ENCODE results near the gene USF2.

USF2 gene

DNA sequence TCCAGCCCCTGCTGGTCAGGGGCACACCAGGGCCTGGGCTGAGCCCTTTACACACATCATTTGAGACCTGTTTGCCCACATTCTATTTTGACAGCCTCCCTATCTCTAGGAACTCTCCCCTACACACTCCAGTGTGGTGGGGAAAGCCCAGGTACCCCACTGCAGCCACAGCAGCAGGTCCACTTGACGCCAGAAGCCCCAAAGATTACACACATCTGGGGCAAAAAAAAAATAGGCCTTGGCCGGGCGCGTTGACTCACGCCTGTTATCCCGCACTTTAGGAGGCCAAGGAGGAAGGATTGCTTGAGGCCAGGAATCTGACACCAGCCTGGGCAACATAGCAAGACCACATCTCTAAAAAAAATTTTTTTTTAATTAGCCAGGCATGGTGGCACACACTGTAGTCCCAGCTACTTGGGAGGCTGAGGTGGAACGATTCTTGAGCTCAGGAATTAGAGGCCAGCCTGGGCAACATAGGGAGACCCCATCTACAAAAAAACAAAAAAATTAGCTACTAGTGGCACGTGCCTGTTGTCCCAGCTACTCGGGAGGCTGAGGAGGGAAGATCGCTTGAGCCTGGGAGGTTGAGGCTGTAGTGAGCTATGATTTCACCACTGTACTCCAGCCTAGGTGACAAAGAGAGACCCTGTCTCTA, 42.2 kb downstream of the USF2 start:
- peaks cover 16% of the 10 kb centered on the region for H3K4me1 ChIP-seq (ENCODE audit: low read length)
- H3K4me3 ChIP-seq (ENCODE audit: low read length): no peak overlapping the region
- H3K79me2 ChIP-seq (ENCODE audit: low read length): no peaks in the 10 kb centered on the region
- H3K9me3 ChIP-seq (ENCODE audit: insufficient read depth, low read length): no peaks in the 10 kb centered on the region
- TF ChIP-seq EZH2phosphoT487 (IDR thresholded peaks at IDR 0.05; ENCODE audit: low read depth): no peak
- TF ChIP-seq, protein P1, sequence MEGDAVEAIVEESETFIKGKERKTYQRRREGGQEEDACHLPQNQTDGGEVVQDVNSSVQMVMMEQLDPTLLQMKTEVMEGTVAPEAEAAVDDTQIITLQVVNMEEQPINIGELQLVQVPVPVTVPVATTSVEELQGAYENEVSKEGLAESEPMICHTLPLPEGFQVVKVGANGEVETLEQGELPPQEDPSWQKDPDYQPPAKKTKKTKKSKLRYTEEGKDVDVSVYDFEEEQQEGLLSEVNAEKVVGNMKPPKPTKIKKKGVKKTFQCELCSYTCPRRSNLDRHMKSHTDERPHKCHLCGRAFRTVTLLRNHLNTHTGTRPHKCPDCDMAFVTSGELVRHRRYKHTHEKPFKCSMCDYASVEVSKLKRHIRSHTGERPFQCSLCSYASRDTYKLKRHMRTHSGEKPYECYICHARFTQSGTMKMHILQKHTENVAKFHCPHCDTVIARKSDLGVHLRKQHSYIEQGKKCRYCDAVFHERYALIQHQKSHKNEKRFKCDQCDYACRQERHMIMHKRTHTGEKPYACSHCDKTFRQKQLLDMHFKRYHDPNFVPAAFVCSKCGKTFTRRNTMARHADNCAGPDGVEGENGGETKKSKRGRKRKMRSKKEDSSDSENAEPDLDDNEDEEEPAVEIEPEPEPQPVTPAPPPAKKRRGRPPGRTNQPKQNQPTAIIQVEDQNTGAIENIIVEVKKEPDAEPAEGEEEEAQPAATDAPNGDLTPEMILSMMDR (IDR thresholded peaks at IDR 0.05; ENCODE audit: low read depth, low read length): no peak
- no peaks in the 10 kb centered on the region for H4K20me1 ChIP-seq (ENCODE audit: insufficient read depth, low read length)
- H3K27ac ChIP-seq (ENCODE audit: low read length): no peak overlapping the region
- no peak overlapping the region for H3K4me2 ChIP-seq (ENCODE audit: low read length)
- H3K36me3 ChIP-seq (replicated peaks; ENCODE audit: low read depth, low read length): no peaks in the 10 kb centered on the region
- H2AFZ ChIP-seq (ENCODE audit: low read depth, low read length): no peak overlapping the region
- no peak overlapping the region for H3K9ac ChIP-seq (ENCODE audit: low read length)
- H3K27me3 ChIP-seq (ENCODE audit: low read depth, low read length): 0 out of 2 replicates have a peak, but pooled peaks cover 5% of the 10 kb centered on the region

DNA sequence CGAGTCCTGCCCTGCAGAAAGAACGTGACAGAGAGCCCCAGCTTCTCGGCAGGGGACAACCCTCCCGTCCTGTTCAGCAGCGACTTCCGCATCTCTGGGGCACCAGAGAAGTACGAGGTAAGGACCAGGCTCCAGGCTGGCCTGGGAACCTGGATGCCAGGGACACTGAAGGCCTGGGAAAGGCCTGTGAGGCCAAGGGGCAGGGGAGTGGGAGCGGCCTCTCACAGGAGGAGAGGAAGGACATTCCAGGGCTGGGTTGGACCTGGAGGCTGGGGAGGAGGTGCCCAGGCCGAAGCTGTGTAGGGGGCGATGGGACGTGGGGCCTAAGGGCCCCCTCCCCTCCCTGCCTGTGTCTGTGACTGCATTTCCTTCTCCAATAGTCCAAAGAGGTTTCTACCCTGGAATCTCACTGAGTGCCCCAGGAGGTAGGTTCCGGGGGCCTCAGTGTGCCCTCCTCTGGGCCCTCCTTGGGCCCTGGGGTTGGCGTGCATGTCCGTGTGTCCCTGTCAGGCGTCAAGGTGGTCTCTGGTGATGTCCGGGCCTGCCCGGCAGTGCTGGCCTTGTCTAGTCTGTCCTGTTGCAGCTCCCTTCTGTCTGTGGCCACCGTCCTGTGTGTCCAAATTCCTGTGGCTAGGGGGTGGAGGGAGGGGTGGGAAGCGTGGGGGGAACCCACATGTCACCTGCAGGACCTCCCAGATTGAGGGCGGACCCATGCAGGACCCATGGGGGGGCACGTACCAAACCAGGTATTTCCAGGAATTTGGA, 43.3 kb downstream of the USF2 start:
- TF ChIP-seq EZH2phosphoT487 (IDR thresholded peaks at IDR 0.05; ENCODE audit: low read depth): no peak
- TF ChIP-seq, protein P1 (IDR thresholded peaks at IDR 0.05; ENCODE audit: low read depth, low read length): no peak
- Histone ChIP-seq H3K4me3 (ENCODE audit: low read length) (no peak overlapping the region), H2AFZ (ENCODE audit: low read depth, low read length) (no peak overlapping the region)

DNA sequence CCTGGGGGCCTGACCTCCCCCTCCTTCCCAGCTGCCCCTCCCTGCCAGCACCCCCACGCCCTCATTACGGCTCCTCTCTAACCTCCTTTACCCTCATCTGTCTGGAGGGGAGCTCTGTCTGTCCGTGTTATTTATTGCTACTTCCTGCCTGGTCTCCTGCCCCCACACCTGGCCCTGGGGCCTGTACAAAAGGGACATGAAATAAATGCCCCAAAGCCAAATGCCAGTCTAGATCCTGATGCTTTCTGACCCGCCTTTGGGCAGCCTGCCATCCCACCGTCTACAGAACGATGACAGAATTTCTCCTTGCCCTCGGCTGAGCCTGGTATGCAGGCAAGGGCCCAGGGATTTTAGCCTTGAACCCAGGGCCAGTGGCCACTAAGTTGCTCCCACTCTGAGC, 44.8 kb downstream of the USF2 start:
- H3K4me2 ChIP-seq (ENCODE audit: low read length): peak overlapping the region; percentile 90
- H3K27ac ChIP-seq (ENCODE audit: low read length): no peak overlapping the region
- H3K9ac ChIP-seq (ENCODE audit: low read length): peak overlapping the region; percentile 54; the same call in 1 of the 2 replicates
- no peaks in the 10 kb centered on the region for H3K9me3 ChIP-seq (ENCODE audit: insufficient read depth, low read length)
- TF ChIP-seq, protein P1 (IDR thresholded peaks at IDR 0.05; ENCODE audit: low read depth, low read length): no peak
- TF ChIP-seq EZH2phosphoT487 (IDR thresholded peaks at IDR 0.05; ENCODE audit: low read depth): no peak
- H4K20me1 ChIP-seq (ENCODE audit: insufficient read depth, low read length): no peaks in the 10 kb centered on the region
- 0 out of 2 replicates have a peak, but pooled peaks cover 5% of the 10 kb centered on the region for H3K27me3 ChIP-seq (ENCODE audit: low read depth, low read length)
- peaks cover 16% of the 10 kb centered on the region for H3K4me1 ChIP-seq (ENCODE audit: low read length)
- peak overlapping the region; percentile 62 for H3K4me3 ChIP-seq (ENCODE audit: low read length)
- no peak overlapping the region for H2AFZ ChIP-seq (ENCODE audit: low read depth, low read length)
- no peaks in the 10 kb centered on the region for H3K36me3 ChIP-seq (replicated peaks; ENCODE audit: low read depth, low read length)
- H3K79me2 ChIP-seq (ENCODE audit: low read length): no peaks in the 10 kb centered on the region

More for the DNA sequence above, 43.3 kb downstream of the USF2 start:
- Histone ChIP-seq H3K9ac (ENCODE audit: low read length) (no peak overlapping the region), H3K36me3 (replicated peaks; ENCODE audit: low read depth, low read length) (no peaks in the 10 kb centered on the region), H3K4me2 (ENCODE audit: low read length) (no peak overlapping the region), H3K27ac (ENCODE audit: low read length) (no peak overlapping the region), H3K27me3 (ENCODE audit: low read depth, low read length) (0 out of 2 replicates have a peak, but pooled peaks cover 5% of the 10 kb centered on the region), H3K79me2 (ENCODE audit: low read length) (no peaks in the 10 kb centered on the region), H3K4me1 (ENCODE audit: low read length) (peaks cover 16% of the 10 kb centered on the region), H4K20me1 (ENCODE audit: insufficient read depth, low read length) (no peaks in the 10 kb centered on the region), H3K9me3 (ENCODE audit: insufficient read depth, low read length) (no peaks in the 10 kb centered on the region)

DNA sequence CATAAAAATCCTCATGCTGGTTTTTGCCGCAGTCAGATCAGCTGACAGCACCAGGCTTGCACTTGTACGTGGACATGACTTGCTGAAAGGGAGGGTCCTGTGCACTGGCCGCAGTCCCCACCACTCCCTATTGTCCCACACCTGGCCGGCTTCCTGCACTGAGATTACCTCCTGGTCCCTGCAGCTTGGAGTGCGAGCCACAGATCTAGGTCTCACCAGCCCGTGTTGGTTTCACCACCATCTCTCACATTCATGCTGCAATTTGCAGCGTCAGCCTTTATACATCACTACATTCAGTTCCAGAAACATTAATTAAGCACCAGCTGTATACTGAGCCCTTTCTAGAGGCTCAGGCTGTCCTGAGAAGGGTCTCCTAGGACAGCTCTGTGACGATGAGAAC, 45.3 kb downstream of the USF2 start:
- TF ChIP-seq, protein P1 (IDR thresholded peaks at IDR 0.05; ENCODE audit: low read depth, low read length): no peak
- TF ChIP-seq EZH2phosphoT487 (IDR thresholded peaks at IDR 0.05; ENCODE audit: low read depth): no peak
- no peaks in the 10 kb centered on the region for H4K20me1 ChIP-seq (ENCODE audit: insufficient read depth, low read length)
- H3K4me1 ChIP-seq (ENCODE audit: low read length): peaks cover 17% of the 10 kb centered on the region
- H3K79me2 ChIP-seq (ENCODE audit: low read length): no peaks in the 10 kb centered on the region
- H3K27ac ChIP-seq (ENCODE audit: low read length): no peak overlapping the region
- 0 out of 2 replicates have a peak, but pooled peaks cover 5% of the 10 kb centered on the region for H3K27me3 ChIP-seq (ENCODE audit: low read depth, low read length)
- H3K36me3 ChIP-seq (replicated peaks; ENCODE audit: low read depth, low read length): no peaks in the 10 kb centered on the region
- no peak overlapping the region for H3K9ac ChIP-seq (ENCODE audit: low read length)
- H3K4me3 ChIP-seq (ENCODE audit: low read length): no peak overlapping the region
- H3K9me3 ChIP-seq (ENCODE audit: insufficient read depth, low read length): no peaks in the 10 kb centered on the region
- no peak overlapping the region for H3K4me2 ChIP-seq (ENCODE audit: low read length)
- no peak overlapping the region for H2AFZ ChIP-seq (ENCODE audit: low read depth, low read length)
